ENCODE data around the gene PYGL. TPM values are rescaled to one million over a fixed set of nuclear protein-coding genes. Genes with fewer than 3 reads are reported as not detected.

The PYGL gene
- total RNA-seq, 1 donor from 2014 or later, result 11.1 TPM

Other genes starting within 250 kb of the PYGL start
- gene NIN, start 113.3 kb downstream of the PYGL start, total RNA-seq, result 59.2 TPM
- gene ABHD12B, start 72.4 kb downstream of the PYGL start, total RNA-seq, result not detected
- 1.5 TPM for gene TRIM9, start 150.6 kb upstream of the PYGL start, total RNA-seq